SIG-M5 (cell line): Measurements from ENCODE around the gene TMOD1.
"Not testable (repeated sequence)": the region's sequence is repeated elsewhere in the genome, so short reads cannot be mapped to it uniquely, and the experiment has no call there.

ENCODE experiments used
- DNase-seq: peaks from one replicate; lab custom pipeline; 2025; lab: John Stamatoyannopoulos, UW

TMOD1 gene

DNA sequence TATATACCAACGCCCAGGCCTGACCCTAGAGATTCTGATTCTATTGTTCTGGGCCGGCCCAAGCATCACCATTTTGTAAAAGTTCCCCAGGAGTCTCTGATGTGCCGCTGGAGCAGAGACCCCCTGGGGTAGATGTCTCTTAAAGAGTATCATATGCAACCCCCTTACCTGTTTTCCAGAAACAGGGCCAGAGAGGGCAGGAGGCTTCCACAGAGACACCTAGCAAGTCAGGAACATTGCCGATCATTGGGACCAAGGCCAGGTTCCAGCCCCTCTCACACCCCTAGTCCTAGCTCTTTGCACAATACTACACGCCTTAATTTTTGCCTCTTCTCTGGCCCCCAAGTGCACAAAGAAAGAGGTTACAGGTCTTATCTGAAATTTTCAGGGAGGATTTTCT is 63.8 kb downstream of the TMOD1 start:
- DNase-seq, result no peak

DNA sequence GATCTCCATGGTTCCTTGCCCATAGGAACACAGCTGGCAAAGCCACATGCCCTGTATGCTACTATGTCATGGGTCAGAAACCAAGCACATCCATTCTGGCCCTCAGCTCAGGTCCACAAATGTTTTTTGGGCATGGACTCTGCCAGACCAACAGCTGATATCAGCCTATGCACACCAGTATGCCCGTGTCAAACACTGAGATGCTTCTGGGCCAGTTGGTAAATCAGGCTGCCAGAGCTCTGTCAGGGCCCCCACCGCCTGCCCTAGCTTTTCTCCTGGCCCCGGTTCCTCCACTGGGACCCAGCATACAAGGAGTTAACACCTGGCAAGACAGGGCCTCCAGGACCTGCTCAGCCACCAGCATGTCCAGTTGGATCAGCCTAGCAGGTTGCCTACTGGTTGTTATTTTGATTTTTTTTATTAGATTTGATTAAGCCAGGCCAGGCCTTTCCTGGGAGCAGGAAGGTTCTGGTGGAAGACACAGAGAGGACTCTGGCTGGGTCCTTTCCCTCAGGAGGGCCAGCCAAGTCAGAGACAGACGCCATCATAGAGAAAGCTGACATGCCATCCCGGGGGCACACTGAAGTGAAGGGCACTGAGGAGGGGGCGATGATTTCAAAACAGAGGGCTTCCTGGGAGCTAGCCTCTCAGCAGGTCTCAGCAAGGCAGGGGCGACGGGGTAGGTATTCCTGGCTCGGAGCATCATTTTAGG is 65.9 kb downstream of the TMOD1 start:
- no peak for DNase-seq

DNA sequence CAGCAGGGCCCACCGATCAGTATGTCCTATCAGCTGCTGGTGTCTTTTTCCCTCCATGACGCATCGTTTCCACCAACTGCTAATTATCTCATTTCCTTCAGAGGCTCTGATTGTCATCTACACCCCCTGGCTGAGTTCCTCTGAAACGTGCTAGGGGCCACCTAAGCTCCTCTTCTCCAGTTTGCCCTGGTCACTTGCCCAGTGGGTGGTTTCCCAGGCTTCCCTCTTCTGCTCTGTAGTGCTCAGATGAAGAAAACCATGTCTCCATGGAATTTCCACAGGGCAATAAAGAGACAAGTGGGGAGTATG is 66.4 kb downstream of the TMOD1 start:
- DNase-seq, result no peak

DNA sequence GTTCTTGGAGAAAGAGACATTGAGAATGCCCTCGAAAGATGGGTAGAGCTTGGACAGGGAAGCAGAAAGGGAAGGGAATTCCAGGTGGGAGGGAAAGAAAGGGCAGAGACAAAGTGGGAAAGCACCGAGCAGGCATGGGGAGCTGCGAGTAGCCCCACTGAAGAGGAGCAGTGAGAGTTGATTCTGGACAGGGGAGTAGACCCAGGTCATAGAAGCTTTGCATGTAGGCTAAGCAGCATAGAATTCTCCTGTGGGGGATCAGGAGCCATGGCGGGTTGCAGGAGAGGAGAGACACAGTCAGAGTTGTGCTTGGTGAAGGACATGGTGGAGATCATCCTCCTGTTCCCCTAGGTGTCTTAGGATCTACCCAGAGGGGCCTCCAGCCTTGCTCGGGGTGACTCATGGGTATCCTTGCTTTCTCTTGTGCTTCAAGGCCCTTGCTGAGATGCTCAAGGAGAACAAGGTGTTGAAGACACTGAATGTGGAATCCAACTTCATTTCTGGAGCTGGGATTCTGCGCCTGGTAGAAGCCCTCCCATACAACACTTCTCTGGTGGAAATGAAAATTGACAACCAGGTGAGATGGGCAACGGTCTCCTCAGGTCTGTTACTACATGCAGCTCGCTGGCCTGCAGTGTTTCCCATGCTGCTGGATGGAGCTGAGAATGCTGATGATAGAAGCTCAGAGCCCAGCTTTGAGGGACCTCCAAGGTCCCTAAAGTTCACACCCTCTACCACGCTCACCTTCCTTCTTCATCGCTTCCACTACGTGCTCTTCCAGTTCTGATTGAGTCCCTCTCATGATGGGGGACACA is 67.2 kb downstream of the TMOD1 start:
- DNase-seq, result no peak

DNA sequence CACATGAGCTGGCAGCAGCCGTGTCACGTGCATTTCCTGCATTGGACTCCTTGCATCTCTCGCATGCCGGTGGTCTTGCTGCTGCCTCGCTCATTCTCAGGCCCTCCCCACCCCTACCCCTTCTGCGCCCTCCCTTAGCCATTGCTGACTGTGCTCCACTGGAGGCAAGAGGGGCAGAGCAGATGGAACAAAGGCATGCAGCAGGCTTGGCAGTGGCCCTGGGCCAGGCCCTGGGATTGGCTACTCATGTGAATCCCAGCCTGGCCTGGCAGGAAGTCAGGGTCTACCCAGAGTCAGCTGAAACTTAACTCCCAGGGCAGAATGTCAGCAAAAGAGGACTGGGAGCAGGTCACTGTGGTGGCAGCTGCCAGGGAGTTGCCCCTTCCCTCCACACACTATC is 69.4 kb downstream of the TMOD1 start:
- DNase-seq, result no peak

DNA sequence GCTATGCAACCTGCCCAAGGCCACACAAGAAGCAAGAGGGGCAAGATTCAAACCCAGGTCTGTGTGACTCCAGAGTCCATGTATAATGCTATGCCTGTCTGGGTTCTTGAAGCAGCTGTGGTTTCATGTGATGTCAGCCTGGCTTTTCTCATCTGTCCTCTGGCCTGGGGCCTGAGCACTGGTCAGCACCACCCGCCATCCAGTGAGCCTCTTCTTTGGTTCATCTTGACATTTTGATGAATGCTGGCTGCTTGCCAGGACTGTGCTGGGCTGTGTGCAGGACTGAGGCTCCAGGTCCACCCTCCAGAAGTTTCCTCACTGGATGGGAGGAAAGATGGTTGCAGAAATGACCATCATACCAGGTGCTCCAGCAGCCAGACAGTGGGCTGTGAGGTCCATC is 70.2 kb downstream of the TMOD1 start:
- no peak for DNase-seq

DNA sequence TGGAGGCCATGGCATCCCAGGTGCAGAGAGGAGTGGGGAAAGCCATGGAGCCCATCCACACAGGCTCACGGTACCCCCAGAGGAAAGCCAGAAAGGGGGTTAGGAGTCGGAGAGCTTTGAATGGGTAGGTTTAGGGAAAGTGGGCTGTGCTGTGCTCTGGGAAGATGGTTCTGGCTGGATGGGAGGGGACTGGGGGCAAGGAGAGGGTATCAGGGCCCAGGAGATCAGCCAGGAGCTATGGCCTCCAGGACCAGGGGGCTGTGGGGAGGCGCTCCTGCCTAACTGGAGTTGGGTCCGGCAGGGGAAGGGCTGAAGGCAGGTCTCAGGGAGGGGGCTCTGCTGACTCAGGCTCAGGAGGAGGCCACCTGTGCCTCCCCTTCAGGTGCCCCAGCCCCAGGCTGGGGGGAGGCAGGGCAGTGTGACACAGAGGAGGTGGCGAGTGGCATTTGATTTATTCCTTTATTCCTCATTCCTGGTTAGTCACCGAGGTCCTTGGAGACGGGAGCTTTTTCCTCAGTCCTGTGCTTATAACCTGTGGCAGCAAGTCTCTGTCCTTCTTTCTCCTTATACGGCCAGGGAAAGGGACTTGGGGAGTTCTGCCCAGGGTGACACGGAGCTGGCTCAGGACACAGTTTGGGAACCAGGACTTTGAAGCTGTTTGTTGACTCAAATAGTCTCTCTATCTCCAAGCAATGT is 70.9 kb downstream of the TMOD1 start:
- no peak for DNase-seq

DNA sequence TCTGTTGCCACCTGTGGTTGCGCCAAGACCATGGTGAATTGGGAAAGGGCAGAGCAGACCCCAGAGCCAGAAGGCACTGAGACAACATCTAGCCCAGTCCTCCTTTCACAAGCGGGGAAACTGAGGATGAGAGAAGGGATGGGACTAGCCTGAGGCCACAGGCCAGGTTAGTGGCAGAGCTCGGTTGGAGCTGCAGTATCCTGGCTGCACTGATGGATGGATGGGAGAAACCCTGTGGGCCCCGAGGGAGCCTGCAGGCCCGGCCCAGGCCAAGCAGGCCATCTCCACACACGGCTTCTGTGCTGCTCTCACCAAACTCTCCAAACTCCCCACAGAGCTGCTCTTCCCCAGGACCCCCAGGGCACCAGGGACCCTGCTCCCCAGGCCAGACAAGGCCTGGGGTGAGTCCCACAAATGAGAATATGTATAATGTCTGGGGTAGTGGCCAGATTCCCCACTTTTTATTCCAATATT is 71.5 kb downstream of the TMOD1 start:
- DNase-seq, result no peak

DNA sequence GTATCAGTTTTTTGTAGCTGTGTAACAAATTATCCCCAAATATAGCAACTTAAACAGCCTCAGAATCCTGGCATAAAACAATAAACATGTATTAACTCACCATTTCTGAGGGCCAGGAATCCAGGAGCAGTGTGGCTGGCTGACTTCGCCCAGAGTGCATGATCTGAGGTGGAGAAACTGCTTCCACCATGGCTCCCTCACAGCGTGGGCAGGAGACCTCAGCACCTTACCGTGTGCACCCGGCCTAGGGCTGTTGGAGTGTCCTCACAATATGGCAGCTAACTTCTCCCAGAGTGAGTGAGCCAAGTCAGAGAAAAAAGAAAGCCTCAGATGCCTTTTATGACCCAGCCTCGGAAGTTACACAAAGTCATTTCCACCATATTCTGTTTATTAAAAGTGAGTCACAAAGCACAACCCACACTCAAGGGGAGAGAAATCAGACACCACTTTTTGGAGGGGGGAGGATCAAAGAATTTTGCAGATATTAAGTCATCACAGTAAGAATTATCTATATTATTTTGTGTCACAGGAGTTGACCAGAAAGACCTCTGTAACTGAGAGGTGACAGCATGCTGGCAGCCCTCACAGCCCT is 72.1 kb downstream of the TMOD1 start:
- DNase-seq, result no peak

DNA sequence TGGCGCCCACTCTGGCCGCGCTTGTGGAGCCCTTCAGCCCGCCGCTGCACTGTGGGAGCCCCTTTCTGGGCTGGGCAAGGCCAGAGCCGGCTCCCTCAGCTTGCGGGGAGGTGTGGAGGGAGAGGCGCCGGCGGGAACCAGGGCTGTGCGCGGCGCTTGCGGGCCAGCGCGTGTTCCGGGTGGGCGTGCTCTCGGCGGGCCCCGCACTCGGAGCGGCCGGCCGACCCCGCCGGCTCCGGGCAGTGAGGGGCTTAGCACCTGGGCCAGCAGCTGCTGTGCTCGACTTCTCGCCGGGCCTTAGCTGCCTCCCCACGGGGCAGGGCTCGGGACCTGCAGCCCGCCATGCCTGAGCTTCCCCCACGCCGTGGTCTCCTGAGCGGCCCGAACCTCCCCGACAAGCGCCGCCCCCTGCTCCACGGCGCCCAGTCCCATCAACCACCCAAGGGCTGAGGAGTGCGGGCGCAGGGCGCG is 72.7 kb downstream of the TMOD1 start:
- DNase-seq, result not testable (repeated sequence)

DNA sequence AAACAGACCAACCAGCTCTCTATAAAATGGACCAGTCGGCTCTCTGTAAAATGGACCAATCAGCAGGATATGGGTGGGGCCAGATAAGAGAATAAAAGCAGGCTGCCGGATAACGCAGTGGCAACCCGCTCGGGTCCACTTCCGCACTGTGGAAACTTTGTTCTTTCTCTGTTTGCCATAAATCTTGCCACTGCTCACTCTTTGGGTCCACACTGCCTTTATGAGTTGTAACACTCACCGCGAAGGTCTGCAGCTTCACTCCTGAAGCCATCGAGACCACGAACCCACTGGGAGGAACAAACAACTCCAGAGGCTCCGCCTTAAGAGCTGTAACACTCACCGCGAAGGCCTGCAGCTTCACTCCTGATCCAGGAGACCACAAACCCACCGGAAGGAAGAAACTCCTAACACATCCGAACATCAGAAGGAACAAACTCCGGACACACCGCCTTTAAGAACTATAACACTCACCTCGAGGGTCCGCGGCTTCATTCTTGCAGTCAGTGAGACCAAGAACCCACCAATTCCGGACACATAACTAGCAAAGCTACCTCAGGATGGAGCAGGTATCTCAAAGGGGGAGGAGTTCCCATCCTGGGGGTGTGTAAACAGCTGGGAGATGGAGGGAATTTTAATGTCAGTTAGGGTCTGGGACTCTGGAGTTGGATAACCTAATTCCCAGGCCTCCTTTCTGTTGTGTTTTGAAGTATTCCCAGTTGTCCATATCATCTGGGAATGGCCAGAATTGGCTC is 73.6 kb downstream of the TMOD1 start:
- DNase-seq, result not testable (repeated sequence)

DNA sequence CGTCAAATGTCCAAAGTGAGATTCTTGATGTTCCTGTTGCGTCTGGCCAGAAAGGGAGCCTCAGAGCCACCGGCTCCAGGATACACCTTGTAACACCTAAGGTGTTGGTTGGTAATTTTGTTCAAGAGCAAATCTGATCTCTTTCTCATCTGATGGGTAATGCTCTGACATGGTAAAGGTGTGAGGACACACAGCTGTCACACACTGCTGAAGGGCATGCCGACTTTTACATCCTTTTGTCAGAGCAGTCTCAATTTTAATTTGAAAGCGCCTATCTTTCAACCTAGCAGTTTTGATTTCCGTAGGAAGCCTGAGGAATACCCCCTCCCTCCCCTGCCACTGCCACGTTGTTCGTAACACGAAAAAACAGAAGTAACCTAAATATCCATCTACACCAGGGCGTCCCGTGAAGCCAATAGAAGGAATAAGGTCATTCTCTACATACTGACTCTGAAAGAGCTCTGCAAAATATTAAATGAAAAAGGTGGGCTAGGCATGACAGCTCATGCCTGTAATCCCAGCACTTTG is 74.3 kb downstream of the TMOD1 start:
- DNase-seq, result no peak

DNA sequence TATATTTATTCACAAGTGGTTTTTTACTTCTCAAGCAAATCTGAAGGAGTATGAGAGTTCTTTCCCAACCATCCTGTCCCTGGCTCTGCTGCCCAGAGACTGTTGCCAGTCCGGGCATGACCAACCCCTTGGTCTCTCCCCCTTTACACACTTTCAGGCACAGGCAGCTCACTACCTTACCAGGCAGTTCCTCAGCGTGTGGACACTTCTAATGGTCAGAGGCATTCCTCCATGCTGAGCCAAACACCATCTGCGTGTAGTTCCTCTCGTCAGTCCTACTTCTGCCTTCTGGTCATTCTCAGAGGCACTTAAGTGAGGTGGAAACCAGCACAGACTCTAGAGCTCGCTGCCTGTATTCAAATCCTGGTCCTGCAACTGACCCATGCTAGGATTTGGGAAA is 75.6 kb downstream of the TMOD1 start:
- no peak for DNase-seq

DNA sequence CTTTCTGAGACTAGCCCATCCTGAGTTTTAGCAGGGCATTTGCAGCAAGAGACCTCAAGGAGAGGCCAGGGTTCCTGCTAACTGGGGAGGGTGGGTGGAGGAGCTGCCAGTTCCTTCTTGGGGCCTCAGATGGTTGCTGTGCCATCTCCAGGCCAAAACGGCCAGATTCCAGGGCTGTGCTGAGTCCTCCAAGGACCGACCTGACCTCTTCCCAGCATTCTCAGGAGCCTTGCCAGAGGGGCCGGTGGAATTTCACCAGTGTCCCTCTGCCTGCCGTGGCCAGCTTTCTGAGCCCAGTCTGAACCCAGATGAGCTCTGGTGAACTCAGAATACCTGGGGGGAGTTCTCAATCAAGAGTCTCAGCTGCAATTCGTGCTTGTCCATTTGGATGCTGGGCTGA is 77.4 kb downstream of the TMOD1 start:
- DNase-seq, result no peak

DNA sequence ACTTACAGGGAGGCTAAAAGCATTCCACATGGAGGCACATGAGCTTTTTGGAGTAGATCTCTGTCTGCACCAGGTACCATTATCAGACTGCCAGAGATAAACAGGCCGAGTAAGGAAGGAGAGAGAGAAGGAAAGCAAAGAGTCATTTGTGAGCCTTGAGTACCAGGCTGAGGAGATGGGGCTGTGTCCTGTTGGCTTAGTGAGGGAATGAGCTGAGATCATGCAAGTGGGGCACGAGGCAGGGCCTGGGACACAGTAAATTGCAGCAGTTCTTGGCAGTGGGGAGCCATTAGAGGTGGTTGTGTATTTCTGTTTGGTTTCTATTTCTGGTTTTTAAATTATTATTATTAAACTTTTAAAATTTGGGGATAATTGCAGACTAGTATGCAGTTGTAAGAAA is 78.4 kb downstream of the TMOD1 start:
- DNase-seq, result no peak

DNA sequence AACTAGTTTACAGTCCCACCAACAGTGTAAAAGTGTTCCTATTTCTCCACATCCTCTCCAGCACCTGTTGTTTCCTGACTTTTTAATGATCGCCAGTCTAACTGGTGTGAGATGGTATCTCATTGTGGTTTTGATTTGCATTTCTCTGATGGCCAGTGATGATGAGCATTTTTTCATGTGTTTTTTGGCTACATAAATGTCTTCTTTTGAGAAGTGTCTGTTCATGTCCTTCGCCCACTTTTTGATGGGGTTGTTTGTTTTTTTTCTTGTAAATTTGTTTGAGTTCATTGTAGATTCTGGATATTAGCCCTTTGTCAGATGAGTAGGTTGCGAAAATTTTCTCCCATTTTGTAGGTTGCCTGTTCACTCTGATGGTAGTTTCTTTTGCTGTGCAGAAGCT is 80.1 kb downstream of the TMOD1 start:
- not testable (repeated sequence) for DNase-seq

DNA sequence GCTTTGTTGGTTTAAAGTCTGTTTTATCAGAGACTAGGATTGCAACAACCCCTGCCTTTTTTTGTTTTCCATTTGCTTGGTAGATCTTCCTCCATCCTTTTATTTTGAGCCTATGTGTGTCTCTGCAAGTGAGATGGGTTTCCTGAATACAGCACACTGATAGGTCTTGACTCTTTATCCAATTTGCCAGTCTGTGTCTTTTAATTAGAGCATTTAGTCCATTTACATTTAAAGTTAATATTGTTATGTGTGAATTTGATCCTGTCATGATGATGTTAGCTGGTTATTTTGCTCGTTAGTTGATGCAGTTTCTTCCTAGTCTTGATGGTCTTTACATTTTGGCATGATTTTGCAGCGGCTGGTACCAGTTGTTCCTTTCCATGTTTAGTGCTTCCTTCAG is 83.3 kb downstream of the TMOD1 start:
- DNase-seq, result not testable (repeated sequence)

DNA sequence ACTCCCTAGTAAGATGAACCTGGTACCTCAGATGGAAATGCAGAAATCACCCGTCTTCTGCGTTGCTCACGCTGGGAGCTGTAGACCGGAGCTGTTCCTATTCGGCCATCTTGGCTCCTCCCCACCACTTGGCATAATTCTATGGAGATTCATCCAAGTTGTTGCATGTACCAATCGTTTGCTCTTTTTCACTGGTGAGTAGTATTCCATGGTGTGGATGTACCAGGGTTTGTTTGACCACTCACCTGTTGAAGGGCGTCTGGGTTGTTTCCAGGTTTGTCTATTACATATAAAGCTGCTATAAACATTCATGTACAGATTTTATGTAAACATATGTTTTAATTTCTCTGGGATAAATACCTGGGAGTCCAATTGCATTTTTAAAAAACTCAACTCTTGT is 85.4 kb downstream of the TMOD1 start:
- not testable (repeated sequence) for DNase-seq

DNA sequence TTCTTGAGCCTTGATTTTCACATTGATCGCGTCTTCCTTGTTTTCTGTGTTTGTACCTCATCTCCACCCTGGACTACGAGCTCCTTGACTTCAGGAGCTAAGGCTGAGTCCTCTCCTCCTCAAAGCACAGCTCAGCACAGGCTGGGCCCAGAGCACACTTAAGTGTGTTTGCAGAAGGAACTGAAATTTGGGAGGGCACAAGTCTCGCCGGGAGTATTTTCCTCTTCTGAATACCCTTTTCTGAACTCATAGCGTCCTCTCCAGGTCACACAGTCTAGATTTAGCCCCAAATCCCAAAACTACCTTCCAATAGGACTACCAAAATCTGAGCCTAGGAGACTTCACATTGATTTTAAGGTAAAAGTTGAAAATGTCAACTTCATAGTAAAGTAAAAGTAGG is 90.1 kb downstream of the TMOD1 start:
- DNase-seq, result no peak

DNA sequence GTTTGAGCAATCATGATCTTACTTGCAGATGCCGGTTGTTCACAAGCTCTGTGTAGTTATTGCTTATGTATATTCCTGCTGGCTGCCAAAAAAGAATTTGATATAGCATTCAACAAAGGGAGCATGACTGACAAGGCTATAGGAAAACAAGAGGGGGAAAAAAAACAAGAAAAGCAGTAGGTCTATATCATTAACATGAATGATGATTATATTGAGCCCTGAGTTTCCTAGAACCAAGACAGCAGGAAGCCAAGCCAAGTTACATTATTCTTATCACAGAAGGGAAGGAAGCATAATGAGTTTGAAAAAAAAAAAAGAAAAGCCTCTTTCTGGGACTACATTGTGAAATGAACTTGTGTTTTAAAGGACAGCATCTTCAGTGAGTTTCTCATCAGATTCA is 90.7 kb downstream of the TMOD1 start:
- no peak for DNase-seq

DNA sequence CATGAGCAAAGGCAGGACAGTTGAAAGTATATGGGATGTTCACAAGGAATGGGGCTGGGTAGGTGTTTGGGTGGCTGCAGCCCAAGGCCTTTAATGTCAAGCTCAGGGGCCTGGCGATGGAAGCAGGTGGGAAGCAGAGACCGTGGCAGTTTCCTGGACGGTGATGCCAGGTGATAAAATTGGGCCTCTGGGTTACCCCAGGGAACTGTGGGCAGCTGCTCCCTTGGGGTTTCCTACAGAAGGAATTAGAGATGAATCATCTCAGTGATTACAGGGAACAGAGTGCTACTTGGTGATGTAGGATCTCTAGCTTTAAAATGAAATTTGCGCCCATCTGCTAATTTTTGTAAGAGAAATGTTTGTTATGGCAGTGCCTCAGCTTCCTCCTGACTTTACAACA is 92.5 kb downstream of the TMOD1 start:
- no peak for DNase-seq
